ENCODE results near the gene DMRT3.

Gene DMRT3

DNA sequence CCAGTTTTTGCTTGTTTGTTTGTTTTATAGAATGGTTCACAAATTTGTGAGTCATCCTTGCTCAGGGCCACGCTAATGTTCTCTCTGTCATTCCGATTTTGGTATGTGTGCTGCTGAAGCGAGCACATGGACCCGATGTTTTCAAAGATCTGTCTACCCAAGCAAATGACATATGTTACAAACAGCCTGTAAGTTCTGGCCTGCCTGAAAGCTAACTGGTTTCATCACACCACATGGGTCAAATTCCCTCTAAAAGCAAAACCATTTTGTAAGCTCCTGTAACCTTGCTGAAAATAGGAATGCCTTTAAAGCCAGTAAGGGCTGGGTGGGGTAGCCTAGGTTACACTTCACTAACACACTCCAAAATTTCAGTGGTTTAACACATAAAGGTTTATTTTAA, 25.4 kb downstream of the DMRT3 start:
- TF ChIP-seq, protein P1, sequence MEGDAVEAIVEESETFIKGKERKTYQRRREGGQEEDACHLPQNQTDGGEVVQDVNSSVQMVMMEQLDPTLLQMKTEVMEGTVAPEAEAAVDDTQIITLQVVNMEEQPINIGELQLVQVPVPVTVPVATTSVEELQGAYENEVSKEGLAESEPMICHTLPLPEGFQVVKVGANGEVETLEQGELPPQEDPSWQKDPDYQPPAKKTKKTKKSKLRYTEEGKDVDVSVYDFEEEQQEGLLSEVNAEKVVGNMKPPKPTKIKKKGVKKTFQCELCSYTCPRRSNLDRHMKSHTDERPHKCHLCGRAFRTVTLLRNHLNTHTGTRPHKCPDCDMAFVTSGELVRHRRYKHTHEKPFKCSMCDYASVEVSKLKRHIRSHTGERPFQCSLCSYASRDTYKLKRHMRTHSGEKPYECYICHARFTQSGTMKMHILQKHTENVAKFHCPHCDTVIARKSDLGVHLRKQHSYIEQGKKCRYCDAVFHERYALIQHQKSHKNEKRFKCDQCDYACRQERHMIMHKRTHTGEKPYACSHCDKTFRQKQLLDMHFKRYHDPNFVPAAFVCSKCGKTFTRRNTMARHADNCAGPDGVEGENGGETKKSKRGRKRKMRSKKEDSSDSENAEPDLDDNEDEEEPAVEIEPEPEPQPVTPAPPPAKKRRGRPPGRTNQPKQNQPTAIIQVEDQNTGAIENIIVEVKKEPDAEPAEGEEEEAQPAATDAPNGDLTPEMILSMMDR (IDR thresholded peaks at IDR 0.05; ENCODE audit: insufficient read depth, low read depth, low read length, missing control alignments) = no peak
- peak; percentile 21 for DNase-seq (ENCODE audit: low read depth)
- no peak overlapping the region for H3K4me3 ChIP-seq (ENCODE audit: low read length)

DNA sequence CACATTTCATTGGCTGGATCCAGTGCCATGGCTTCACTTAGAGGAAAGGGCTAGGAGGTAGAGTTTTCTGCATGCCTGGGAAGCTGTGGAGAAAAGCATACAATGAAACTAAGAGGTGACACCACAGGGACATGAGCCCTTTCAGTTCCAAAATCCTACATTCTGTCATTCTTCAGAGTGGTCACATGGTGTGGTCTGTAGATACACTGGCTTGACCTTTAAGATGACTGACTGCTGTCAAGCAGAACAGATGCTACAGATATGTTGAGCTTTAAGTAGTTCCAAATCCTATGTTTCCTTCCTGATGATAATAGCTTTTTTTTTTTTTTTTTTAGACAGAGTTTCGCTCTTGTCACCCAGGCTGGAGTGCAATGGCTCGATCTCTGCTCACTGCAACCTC, 26.2 kb downstream of the DMRT3 start:
- H3K4me3 ChIP-seq (ENCODE audit: low read length) = no peak overlapping the region
- no peak for DNase-seq (ENCODE audit: low read depth)
- TF ChIP-seq, protein P1 (IDR thresholded peaks at IDR 0.05; ENCODE audit: insufficient read depth, low read depth, low read length, missing control alignments) = no peak

DNA sequence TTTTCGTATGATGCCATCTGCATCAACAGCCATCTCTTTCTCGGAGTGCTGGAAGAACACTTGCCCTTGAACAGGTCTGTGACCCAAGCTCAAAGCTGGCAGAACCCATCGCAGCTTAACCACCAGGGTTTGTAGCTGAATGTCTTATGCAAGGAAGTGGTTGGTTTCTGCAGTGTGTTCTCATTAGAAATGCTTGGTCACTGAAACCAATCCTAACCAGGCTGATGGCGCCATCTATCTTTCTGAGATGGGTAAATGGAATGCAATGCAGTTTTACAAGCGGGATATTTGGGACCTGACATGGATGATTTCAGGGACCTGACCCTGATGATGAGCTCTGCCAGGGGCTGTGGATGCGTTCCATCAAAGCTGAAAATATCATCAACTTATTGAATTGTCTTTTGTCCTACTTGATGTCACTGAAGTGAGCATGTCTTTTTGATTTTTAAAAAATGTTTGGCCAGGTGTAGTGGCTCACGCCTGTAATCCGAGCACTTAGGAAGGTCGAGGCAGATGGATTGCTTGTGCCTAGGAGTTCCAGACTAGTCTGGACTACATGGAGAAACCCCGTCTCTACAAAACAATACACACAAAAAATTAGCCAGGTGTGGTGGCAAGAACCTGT, 28.7 kb downstream of the DMRT3 start:
- no peak overlapping the region for H3K4me3 ChIP-seq (ENCODE audit: low read length)
- TF ChIP-seq, protein P1 (IDR thresholded peaks at IDR 0.05; ENCODE audit: insufficient read depth, low read depth, low read length, missing control alignments) = peak; percentile 83
- peak; percentile 76 for DNase-seq (ENCODE audit: low read depth)

DNA sequence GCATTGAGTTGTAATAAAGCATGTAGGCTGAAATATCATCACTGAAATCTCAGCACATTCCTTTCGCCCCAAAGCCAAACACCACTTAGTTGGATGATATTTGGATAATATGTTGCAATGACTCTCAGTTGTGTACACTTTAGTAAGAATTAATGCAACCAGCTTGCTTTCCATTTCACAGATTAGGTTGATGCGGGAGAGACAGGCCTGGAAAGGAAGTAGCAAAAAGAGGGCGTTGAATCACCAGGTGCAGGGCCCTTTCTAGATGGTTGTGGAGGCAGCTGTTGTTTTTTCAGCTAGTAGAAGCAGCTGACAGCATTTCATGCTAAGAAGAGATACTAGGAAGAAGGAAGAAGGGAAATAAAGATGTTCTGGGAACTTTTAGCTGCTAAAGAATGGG, 30.9 kb downstream of the DMRT3 start:
- TF ChIP-seq, protein P1 (IDR thresholded peaks at IDR 0.05; ENCODE audit: insufficient read depth, low read depth, low read length, missing control alignments) = no peak
- no peak overlapping the region for H3K4me3 ChIP-seq (ENCODE audit: low read length)
- no peak for DNase-seq (ENCODE audit: low read depth)

DNA sequence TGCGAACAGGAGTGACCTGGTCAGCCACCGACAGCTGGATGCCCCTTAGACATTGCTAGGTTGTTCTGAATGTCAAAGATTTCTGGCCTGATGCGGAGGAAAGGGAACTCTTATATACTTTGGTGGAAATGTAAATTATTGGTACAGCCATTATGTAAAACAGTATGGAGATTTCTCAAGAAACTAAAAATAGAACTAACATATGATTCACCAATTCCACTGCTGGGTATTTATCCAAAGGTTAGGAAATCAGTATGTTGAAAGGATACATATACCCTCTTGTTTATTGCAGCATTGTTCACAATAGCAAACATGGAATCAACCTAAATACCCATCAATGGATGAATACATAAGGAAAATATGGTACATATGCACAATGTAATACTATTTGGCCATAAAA, 31.8 kb downstream of the DMRT3 start:
- H3K4me3 ChIP-seq (ENCODE audit: low read length) = no peak overlapping the region
- DNase-seq (ENCODE audit: low read depth) = peak; percentile 67
- TF ChIP-seq, protein P1 (IDR thresholded peaks at IDR 0.05; ENCODE audit: insufficient read depth, low read depth, low read length, missing control alignments) = no peak

DNA sequence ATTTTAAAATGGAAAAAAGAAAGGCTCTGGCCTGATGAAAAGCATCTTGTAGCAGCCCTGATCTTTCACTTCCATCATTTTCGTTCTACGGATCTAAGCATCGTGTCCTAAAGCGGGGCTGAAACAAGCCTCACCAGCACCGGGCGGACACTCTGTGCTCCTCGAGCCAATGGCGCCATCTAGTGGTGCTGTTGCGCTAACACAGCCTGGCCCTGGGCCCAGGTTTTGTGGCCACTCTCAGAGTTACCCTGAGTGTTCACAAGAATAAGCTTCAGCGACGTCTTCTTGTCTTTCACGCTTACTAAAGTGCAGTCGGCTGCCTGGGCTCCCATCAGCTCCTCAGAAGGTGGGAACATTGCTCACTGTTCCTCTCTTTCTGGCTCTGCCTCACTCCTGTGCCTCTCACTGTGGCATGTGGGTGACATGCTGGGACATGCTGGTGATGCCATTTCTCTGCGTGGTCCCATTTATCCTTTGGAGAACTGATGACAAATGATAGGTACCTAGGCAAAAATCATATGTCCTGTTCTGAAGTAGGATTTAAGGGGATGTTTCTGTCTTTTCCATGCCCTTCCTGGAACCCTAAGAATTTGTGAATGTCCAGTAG, 32.7 kb downstream of the DMRT3 start:
- TF ChIP-seq, protein P1 (IDR thresholded peaks at IDR 0.05; ENCODE audit: insufficient read depth, low read depth, low read length, missing control alignments) = peak; percentile 98
- H3K4me3 ChIP-seq (ENCODE audit: low read length) = no peak overlapping the region
- DNase-seq (ENCODE audit: low read depth) = peak; percentile 76

DNA sequence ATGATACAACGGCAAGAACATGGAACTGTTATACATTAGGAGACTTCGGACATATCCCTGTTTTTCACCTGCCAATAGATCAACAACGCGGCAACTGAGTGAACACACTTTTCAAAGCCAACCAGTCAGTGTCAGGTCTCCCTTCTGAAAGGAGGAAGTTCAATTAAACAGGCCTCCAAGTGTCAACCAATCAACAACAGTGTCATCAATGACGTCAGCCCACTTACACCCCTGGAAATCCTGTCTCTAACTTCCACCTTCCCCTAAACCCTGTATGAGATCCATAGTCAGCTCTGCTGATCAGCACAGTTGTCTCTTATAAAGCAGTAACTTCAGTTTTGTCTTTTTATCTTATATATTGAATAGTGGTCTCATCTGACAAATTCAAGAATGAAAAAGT, 36.6 kb downstream of the DMRT3 start:
- H3K4me3 ChIP-seq (ENCODE audit: low read length) = no peak overlapping the region
- no peak for DNase-seq (ENCODE audit: low read depth)
- TF ChIP-seq, protein P1 (IDR thresholded peaks at IDR 0.05; ENCODE audit: insufficient read depth, low read depth, low read length, missing control alignments) = no peak

All from epithelial cell of esophagus (primary cell).